ENCODE data around the gene ADGRG1. TPM values are rescaled to one million over a fixed set of nuclear protein-coding genes. Genes with fewer than 3 reads are reported as not detected.
"Not testable (repeated sequence)": the region's sequence is repeated elsewhere in the genome, so short reads cannot be mapped to it uniquely, and the experiment has no call there.

Gene ADGRG1
- total RNA-seq, 1 experiment from 2014 or later, result 1.3 TPM

GRCh38 chr16:57698812-57699405, 70.5 kb downstream of the ADGRG1 start:
- DNase-seq (ENCODE audit: low spot score), result no peak

GRCh38 chr16:57699481-57699880, 71.1 kb downstream of the ADGRG1 start:
- DNase-seq (ENCODE audit: low spot score), result no peak

GRCh38 chr16:57699899-57700298, 71.5 kb downstream of the ADGRG1 start:
- DNase-seq (ENCODE audit: low spot score), result no peak

GRCh38 chr16:57700781-57701551, 72.5 kb downstream of the ADGRG1 start:
- no peak for DNase-seq (ENCODE audit: low spot score)

GRCh38 chr16:57701759-57702371, 73.4 kb downstream of the ADGRG1 start:
- DNase-seq (ENCODE audit: low spot score), result no peak

GRCh38 chr16:57703416-57704010, 75.1 kb downstream of the ADGRG1 start:
- no peak for DNase-seq (ENCODE audit: low spot score)

GRCh38 chr16:57704011-57704904, 75.8 kb downstream of the ADGRG1 start:
- no peak for DNase-seq (ENCODE audit: low spot score)

- no peak for DNase-seq (ENCODE audit: low spot score)
These were observed 76.7 kb downstream of the ADGRG1 start for GRCh38 chr16:57704905-57705852.

GRCh38 chr16:57706717-57707116, 78.3 kb downstream of the ADGRG1 start:
- no peak for DNase-seq (ENCODE audit: low spot score)

- no peak for DNase-seq (ENCODE audit: low spot score)
These were observed 78.9 kb downstream of the ADGRG1 start for GRCh38 chr16:57707331-57707730.

- DNase-seq (ENCODE audit: low spot score), result no peak
These were observed 79.7 kb downstream of the ADGRG1 start for GRCh38 chr16:57708168-57708567.

GRCh38 chr16:57709663-57710062, 81.2 kb downstream of the ADGRG1 start:
- no peak for DNase-seq (ENCODE audit: low spot score)

GRCh38 chr16:57711346-57711745, 82.9 kb downstream of the ADGRG1 start:
- DNase-seq (ENCODE audit: low spot score), result no peak

- no peak for DNase-seq (ENCODE audit: low spot score)
These were observed 83.6 kb downstream of the ADGRG1 start for GRCh38 chr16:57711993-57712392.

- not testable (repeated sequence) for DNase-seq (ENCODE audit: low spot score)
These were observed 84.1 kb downstream of the ADGRG1 start for GRCh38 chr16:57712569-57712968.

GRCh38 chr16:57713596-57713995, 85.2 kb downstream of the ADGRG1 start:
- no peak for DNase-seq (ENCODE audit: low spot score)

- no peak for DNase-seq (ENCODE audit: low spot score)
These were observed 85.6 kb downstream of the ADGRG1 start for GRCh38 chr16:57714047-57714446.
